Measurements from ENCODE around the gene ADARB2. TPM values are rescaled to one million over a fixed set of nuclear protein-coding genes. Genes with fewer than 3 reads are reported as not detected.

Gene ADARB2
- total and polyA plus RNA-seq, 10 of the 15 experiments (the other 5 are each of a cell fraction or from before 2014, with no cell fraction given): 0.02 to 4.1 (median 0.76) TPM

DNA sequence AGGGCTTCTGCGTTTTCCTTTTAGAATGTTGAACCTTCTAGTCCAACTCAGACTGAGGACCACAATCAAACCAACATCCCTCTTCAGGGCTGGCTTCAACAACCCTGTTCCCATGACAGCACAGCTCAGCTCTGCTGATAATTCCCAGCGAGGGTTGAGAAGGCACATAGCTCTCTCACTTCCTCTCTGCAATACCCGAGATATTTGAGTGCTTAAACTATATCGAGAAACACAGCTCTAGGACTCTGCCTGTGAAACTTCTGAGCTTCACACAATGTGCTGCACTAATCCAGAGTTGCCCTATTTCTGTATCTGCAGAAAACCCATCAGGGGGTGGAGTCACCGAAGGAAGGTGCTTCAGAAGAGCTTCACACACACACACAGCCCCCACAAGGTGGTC, 1.6 kb upstream of the ADARB2 start (continued):
- TF ChIP-seq, protein P1, sequence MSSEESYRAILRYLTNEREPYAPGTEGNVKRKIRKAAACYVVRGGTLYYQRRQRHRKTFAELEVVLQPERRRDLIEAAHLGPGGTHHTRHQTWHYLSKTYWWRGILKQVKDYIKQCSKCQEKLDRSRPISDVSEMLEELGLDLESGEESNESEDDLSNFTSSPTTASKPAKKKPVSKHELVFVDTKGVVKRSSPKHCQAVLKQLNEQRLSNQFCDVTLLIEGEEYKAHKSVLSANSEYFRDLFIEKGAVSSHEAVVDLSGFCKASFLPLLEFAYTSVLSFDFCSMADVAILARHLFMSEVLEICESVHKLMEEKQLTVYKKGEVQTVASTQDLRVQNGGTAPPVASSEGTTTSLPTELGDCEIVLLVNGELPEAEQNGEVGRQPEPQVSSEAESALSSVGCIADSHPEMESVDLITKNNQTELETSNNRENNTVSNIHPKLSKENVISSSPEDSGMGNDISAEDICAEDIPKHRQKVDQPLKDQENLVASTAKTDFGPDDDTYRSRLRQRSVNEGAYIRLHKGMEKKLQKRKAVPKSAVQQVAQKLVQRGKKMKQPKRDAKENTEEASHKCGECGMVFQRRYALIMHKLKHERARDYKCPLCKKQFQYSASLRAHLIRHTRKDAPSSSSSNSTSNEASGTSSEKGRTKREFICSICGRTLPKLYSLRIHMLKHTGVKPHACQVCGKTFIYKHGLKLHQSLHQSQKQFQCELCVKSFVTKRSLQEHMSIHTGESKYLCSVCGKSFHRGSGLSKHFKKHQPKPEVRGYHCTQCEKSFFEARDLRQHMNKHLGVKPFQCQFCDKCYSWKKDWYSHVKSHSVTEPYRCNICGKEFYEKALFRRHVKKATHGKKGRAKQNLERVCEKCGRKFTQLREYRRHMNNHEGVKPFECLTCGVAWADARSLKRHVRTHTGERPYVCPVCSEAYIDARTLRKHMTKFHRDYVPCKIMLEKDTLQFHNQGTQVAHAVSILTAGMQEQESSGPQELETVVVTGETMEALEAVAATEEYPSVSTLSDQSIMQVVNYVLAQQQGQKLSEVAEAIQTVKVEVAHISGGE (CRISPR knock-in tag; IDR thresholded peaks at IDR 0.05): no peak
- TF ChIP-seq TCF12 (IDR thresholded peaks at IDR 0.05; ENCODE audit: low read depth, low read length): peak; percentile 39; the same call in 1 of the 2 replicates
- no peak for TF ChIP-seq SREBF2 (IDR thresholded peaks at IDR 0.05; ENCODE audit: low read length)
- no peak for TF ChIP-seq RCOR1 (conservative IDR thresholded peaks at IDR 0.05; ENCODE audit: low read depth, low read length)
- TF ChIP-seq FOS (IDR thresholded peaks at IDR 0.05; ENCODE audit: borderline replicate concordance, extremely low read depth, insufficient read length): no peak
- no peak for TF ChIP-seq FOXK2 (IDR thresholded peaks at IDR 0.05)
- TF ChIP-seq MXI1 (IDR thresholded peaks at IDR 0.05; ENCODE audit: low read depth, low read length): peak; percentile 24; the same call in 1 of the 2 replicates
- TF ChIP-seq, protein P2, sequence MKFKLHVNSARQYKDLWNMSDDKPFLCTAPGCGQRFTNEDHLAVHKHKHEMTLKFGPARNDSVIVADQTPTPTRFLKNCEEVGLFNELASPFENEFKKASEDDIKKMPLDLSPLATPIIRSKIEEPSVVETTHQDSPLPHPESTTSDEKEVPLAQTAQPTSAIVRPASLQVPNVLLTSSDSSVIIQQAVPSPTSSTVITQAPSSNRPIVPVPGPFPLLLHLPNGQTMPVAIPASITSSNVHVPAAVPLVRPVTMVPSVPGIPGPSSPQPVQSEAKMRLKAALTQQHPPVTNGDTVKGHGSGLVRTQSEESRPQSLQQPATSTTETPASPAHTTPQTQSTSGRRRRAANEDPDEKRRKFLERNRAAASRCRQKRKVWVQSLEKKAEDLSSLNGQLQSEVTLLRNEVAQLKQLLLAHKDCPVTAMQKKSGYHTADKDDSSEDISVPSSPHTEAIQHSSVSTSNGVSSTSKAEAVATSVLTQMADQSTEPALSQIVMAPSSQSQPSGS (IDR thresholded peaks at IDR 0.05; ENCODE audit: low read length): peak; percentile 58
- no peak for TF ChIP-seq ZNF207 (IDR thresholded peaks at IDR 0.05; ENCODE audit: borderline replicate concordance)
- no peak for TF ChIP-seq TARDBP (IDR thresholded peaks at IDR 0.05; ENCODE audit: borderline replicate concordance)
- TF ChIP-seq, protein P3, sequence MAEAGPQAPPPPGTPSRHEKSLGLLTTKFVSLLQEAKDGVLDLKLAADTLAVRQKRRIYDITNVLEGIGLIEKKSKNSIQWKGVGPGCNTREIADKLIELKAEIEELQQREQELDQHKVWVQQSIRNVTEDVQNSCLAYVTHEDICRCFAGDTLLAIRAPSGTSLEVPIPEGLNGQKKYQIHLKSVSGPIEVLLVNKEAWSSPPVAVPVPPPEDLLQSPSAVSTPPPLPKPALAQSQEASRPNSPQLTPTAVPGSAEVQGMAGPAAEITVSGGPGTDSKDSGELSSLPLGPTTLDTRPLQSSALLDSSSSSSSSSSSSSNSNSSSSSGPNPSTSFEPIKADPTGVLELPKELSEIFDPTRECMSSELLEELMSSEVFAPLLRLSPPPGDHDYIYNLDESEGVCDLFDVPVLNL (IDR thresholded peaks at IDR 0.05; ENCODE audit: low read depth, low read length): no peak
- TF ChIP-seq SMAD5 (IDR thresholded peaks at IDR 0.05; ENCODE audit: low read depth): no peak
- TF ChIP-seq, protein P4, sequence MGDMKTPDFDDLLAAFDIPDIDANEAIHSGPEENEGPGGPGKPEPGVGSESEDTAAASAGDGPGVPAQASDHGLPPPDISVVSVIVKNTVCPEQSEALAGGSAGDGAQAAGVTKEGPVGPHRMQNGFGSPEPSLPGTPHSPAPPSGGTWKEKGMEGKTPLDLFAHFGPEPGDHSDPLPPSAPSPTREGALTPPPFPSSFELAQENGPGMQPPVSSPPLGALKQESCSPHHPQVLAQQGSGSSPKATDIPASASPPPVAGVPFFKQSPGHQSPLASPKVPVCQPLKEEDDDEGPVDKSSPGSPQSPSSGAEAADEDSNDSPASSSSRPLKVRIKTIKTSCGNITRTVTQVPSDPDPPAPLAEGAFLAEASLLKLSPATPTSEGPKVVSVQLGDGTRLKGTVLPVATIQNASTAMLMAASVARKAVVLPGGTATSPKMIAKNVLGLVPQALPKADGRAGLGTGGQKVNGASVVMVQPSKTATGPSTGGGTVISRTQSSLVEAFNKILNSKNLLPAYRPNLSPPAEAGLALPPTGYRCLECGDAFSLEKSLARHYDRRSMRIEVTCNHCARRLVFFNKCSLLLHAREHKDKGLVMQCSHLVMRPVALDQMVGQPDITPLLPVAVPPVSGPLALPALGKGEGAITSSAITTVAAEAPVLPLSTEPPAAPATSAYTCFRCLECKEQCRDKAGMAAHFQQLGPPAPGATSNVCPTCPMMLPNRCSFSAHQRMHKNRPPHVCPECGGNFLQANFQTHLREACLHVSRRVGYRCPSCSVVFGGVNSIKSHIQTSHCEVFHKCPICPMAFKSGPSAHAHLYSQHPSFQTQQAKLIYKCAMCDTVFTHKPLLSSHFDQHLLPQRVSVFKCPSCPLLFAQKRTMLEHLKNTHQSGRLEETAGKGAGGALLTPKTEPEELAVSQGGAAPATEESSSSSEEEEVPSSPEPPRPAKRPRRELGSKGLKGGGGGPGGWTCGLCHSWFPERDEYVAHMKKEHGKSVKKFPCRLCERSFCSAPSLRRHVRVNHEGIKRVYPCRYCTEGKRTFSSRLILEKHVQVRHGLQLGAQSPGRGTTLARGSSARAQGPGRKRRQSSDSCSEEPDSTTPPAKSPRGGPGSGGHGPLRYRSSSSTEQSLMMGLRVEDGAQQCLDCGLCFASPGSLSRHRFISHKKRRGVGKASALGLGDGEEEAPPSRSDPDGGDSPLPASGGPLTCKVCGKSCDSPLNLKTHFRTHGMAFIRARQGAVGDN (IDR thresholded peaks at IDR 0.05): no peak
- TF ChIP-seq SMARCA5 (IDR thresholded peaks at IDR 0.05): no peak
- TF ChIP-seq NFYB (IDR thresholded peaks at IDR 0.05; ENCODE audit: insufficient read depth, low read depth, low read length): no peak
- TF ChIP-seq YBX1 (IDR thresholded peaks at IDR 0.05): no peak
- peak; percentile 31; the same call in 1 of the 2 replicates for TF ChIP-seq DPF2 (IDR thresholded peaks at IDR 0.05)
- TF ChIP-seq CBX5 (IDR thresholded peaks at IDR 0.05; ENCODE audit: low read depth): no peak
- TF ChIP-seq IKZF1 (conservative IDR thresholded peaks at IDR 0.05): peak; percentile 74
- no peak for TF ChIP-seq MYB (IDR thresholded peaks at IDR 0.05; ENCODE audit: borderline replicate concordance, low read depth, low read length)
- TF ChIP-seq, protein P5, sequence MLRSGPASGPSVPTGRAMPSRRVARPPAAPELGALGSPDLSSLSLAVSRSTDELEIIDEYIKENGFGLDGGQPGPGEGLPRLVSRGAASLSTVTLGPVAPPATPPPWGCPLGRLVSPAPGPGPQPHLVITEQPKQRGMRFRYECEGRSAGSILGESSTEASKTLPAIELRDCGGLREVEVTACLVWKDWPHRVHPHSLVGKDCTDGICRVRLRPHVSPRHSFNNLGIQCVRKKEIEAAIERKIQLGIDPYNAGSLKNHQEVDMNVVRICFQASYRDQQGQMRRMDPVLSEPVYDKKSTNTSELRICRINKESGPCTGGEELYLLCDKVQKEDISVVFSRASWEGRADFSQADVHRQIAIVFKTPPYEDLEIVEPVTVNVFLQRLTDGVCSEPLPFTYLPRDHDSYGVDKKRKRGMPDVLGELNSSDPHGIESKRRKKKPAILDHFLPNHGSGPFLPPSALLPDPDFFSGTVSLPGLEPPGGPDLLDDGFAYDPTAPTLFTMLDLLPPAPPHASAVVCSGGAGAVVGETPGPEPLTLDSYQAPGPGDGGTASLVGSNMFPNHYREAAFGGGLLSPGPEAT (IDR thresholded peaks at IDR 0.05; ENCODE audit: low read depth): peak; percentile 68; the same call in 1 of the 2 replicates

All from GM12878 (cell line).